T follicular helper cell (primary cell): ENCODE measurements around the gene DPYSL5.

Experiments used
- DNase-seq: peaks from one replicate; pipeline ENCODE4 v3.0.0-alpha.2; 2020; ENCODE audit warnings: low read depth

Gene DPYSL5

DNA sequence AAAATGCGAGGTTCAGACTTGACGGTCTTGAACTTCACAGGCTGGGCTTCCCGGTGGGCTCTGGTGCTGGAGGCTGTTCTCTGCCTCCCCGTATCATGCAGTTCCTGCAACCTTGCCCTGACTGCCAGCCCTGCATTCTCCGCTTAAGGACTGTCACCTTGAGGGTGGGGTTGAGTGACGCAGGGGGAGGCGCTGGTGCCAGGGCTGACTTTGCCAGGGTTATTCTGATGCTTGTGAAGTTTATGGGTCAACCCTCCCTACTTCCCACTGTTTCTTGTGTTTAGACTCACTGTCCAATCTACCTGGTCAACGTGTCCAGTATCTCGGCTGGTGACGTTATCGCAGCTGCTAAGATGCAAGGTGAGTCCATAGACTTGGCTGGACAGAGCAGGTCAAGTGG is 85.0 kb downstream of the DPYSL5 start:
- DNase-seq, result no peak

DNA sequence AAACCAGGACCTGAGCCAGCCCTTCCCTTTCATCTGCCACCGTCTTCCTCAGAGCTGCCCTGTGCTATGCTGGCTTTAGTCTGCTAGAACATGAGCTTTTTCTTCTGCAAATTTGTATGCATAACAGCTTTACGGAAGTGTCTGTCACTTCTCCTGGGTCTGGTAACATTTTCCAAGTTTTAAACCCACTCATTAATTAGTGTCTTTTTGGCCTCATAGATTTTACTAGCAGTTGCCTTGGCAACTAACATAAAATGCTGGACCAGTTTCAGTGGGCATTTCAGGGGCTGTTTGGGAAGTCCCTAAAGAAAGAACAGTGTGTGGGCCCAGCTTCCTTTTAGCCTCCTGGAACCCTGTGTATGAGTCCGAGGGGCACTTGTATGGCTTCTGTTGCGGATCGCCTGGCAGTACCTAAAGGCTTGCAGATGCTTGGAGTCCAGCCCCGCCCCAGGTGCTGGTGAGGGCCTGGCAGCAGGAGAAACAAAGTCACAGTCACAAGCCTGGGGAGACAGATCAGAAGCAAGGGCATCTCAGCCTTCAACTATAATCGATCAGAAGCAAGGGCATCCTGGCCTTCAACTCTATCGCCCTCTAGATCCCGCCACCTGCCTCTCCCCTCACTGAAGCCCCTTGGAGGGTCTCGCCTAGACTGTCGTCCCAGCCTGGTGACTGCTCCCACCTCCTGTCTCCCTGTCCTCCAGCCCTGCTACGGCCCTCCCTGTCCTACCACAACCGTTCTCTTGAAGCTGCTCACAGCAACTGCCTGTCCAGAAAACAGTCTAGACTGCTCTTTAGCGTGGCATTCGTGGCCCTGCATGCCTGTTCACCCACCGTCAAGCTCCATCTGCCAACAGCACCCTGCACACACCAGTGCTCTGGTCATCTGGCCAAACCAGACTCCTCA is 85.8 kb downstream of the DPYSL5 start:
- DNase-seq, result no peak

DNA sequence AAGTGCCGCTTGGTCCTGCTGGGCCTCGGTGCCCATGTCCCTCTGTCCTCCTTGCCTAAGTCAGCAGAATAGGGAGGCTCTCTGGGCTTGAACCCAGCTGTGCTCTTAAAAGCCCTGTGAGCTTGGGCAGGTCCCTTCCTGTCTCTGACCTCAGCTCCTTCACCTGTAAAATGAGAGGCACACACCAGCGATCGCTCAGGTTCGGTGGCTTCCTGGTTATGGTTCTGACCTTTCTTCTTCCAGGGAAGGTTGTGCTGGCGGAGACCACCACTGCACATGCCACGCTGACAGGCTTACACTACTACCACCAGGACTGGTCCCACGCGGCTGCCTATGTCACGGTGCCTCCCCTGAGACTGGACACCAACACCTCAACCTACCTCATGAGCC is 86.4 kb downstream of the DPYSL5 start:
- DNase-seq, result no peak

DNA sequence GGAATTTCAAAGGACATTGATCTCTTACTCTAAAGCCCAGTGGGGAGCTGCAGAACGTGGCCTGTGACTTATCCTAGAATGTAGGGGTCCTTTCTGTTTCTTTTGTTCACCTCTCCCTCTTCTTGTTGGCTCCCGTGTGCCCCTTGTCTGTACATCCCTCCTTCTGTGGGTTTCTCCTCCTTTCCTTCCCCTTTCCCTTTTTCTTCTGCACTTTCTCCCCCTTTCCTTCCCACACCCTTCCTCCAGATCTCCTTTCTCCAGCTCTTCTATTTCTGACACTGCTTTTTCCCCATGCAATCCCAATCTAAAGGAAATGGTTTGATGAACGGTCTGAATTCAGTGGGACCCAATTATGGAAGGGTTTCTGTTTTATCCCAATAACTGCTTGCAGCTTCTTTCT is 87.1 kb downstream of the DPYSL5 start:
- DNase-seq, result no peak

DNA sequence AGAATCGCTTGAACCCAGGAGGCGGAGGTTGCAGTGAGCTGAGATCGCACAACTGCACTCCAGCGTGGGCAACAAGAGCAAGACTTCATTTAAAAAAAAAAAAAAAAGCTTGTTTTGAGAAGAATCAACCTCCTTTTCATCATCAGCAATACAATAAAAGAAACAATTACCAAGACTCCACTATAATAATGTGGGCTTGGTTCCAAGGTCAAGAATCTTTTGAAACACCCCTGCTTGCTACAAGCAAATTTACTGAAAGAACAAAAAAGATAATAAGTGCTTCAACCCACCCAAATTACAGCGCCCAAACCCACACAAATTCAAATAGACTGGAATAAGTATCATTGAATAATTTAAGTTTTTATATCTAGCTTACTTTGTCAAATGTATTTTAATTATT is 88.9 kb downstream of the DPYSL5 start:
- no peak for DNase-seq

DNA sequence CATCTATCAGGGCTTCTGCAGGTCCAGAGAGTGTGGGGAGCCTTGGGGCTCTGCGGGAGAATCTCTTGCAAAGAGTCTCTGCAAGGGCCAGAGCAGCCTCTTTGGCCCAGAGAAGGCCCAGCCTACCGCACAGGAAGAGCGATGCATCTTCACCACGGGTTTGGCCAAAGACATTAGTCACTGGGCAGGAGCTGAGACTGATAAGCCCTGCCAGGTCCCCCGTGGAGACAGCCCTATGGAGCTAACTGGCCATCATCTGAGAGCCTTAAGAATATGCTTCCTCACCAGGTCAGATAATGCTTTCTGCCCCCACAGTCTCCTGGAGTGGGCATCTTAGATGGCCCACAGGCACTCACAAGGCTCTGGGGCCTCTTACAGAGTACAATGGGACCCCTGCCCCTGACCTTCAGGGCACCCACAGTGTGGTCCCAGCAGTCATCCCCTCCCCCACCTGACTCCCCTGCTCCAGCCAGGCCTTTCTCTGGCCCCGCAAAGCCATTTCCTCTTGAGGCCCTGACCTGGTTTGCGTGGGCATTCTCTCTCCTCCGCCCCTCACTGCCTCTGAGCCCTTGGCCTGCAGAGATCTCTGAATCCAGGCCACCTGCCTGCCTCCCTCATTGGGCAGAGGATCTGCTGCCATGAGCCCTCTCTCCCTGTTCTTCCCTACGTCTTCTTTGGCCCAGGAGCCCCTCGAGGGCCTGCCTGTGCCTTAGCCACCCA is 90.6 kb downstream of the DPYSL5 start:
- no peak for DNase-seq

DNA sequence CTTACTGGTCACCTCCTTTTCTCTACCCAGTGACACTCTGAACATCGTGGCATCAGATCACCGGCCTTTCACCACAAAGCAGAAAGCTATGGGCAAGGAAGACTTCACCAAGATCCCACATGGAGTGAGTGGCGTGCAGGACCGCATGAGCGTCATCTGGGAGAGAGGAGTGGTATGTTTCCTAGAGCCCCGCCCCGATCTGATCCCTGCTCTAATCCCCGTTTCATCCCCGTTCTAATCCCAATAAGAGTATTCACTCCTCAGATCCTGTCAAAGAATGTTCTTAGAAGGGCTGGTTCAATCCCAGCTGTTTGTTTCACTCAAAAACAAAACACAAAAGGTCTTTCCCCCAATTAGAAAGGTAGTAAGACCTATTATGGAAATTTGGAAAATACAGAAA is 92.1 kb downstream of the DPYSL5 start:
- DNase-seq, result no peak

DNA sequence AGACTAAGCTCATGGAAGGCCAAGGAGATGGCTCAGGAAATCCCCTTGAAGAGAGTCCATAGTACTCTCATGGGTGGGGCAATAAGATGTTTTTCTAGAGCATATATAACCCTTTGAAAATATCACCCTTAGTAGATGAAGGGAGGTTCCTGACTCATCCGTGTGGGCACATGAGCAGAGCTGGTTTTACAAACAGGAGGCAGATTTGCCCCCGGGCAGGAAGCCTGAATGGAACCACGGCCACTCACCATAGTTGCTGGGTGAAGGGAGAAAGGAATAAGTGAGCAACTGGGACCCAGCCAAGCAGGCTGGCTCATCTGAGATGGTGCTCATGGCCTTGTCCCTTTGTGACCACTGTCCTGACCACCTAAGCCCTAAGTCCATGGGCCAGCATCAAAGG is 93.6 kb downstream of the DPYSL5 start:
- DNase-seq, result no peak

DNA sequence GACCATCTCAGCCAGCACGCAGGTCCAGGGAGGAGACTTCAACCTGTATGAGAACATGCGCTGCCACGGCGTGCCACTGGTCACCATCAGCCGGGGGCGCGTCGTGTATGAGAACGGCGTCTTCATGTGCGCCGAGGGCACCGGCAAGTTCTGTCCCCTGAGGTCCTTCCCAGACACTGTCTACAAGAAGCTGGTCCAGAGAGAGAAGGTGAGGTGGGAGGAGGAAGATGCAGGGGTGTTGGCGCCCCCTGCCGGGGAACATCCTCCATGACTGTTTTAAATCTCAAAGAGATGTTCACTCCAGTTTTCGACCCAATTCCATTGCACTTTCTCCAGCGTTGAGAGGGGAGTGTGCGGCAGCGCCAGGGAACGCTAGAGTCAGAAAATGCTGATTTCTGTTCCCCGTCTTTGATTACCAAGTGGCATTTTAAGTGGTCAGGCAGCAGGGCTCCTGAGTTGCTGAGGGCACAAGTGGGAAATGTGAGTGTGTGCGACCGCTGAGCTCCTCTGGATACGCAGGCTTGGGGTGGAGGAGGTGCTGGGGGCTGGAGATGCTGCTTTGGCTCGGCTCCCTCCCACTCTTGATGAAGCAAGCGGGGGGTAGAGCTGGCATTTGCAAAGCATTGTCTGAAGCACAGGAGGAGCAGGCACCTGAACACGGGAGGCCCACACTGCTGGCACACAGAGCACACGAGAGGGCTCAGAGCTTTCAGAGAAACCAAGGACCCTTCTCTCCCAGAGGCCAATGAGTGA is 94.8 kb downstream of the DPYSL5 start:
- peak; percentile 42 for DNase-seq

DNA sequence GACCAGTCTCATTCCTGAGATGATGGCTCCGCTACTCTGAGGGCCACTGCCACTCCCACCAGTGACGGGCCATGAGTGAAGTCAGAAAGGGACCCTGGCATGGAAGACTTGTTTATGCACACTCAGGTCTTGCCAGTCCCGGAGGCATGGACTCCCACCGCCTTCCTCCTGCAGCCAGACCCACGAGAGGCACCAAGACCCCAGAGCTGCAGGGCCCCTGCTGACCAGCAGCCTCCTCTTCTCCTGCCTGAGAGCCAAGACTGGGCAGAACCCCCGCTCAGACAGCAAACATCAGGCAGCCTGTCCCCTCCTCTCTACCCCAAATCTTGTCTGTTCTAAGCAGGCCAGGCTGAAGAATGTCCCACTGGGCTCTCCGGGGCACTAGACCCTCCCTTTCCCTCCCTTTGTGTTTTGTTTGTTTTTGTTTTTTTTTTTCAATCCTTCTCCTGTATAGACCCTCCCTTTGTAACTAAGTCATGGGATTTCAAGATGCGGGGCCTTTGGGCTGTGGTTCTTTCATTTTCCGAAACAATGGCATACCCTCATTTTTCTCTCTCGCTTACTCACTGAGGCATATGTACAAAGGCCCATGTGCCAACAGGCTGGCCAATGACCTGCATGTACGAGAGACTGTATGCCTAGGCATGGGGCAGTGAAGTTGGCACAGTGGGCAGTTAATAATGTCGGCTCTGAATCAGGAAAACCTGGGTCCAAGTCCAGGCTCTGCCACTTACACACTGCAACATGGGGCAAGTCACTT is 98.2 kb downstream of the DPYSL5 start:
- DNase-seq, result no peak

DNA sequence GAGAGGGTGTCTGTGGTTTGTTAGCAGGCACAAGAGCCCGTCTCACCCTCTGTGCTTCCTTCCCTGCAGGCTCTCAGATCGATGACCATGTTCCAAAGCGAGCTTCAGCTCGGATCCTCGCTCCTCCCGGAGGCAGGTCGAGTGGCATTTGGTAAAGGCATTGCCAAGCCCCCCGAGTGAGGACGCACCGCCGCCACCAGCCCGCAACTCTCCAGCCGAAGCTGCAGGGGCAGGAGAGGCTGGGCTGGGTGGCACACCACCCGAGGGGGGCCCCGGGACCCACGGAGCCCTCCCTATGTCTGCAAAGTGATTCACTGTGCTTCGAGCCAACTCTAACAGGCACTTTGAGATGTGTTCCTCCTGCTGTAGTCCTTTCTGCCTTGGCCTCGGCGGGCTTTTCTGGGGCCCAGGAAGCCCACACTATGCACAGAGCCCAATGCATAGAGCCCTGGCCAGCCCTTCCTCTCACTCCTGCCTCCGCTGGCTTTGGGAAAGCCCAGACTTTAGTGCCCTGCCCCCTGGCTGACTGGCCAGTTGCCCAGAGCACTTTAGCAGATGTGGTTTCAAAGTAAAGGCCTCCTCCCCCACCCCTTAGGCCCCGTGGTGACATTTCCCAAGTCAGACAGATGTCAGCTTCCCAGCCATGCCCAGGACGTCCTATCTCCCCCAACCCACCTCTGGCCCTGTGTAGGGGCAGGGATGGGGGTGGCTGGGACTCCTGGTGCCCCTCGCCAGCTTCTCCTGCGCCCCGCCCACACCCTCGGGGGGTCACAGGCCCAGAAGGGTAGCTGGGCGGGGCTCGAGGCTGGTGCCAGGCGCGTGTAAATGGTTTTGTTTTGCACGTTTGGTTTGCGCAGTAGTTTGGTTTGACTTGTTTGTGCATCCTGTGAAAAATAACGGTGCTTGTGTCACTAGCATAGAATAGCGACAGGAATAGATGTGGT is 99.2 kb downstream of the DPYSL5 start:
- no peak for DNase-seq

DNA sequence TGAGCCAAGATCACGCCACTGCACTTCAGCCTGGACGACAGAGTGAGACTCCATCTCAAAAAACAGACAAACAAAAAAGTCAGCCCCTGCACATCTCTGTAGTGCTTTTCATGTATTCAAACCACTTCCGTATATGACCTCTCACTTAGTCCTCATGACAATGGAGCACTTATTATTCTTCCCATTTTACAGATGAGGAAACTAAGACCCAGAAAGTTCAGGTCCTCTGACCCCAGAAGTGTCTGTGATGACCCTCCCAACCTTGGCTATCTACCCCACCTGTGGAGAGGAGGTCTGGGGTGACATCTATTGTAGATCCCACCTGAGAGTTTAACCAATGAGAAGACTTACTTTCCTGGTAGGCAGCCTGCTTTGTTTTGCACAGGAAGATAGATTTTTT is 100.9 kb downstream of the DPYSL5 start:
- no peak for DNase-seq

DNA sequence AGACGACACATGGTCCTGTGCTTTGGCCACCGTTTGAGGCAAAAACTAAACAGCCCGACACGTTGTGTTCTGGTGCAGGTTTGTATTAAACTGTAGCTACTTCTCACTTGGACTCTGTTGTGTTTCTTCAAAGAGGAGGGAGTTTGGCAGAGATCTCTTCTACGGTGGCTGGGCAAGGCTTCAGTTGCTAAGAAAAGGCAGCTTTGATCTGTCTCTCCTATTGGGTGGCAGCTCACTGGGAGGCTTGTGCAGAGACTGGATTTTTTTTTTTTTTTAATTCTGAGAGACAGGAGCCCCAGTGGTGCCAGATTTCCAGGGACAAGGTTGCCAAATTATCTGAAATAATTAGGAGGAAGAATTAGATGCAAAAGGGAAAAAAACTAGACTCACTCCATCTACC is 102.3 kb downstream of the DPYSL5 start:
- DNase-seq, result no peak

DNA sequence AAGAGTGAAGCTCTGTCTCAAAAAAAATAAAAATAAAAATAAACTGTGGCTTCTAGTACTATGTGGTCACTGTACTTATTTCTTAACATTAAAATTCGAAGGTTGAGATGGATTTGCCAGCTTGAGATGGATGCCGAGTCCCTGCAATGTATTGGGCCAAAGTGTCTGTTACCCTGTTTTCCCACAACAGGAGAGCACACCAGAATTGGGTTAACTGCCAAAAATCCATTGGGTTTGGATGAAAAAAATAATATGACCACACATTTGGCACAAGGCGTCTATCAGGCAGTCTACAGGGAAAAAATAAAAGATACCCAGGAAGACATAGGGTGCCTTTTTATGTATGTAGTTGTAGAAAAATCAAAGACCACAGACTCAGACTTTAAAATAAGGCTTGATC is 103.3 kb downstream of the DPYSL5 start:
- DNase-seq, result no peak

DNA sequence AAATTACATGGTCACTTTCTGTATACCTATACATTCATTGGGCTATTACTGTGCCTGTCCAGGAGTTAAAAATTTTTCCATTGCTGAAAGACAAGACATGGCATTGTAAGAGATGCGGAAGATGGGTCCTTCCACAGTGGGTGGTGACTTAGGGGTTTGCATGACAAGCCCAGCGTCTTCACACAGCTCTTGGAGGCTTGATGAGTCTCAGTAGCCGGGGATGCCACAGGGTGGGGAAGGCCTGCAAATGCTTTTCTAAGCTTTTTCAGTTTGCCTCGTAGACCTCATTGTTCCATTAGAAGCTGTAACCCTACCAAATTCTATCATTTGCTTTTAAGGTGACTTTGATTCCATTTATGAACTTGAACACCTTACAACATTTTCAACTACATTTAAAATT is 104.4 kb downstream of the DPYSL5 start:
- no peak for DNase-seq

DNA sequence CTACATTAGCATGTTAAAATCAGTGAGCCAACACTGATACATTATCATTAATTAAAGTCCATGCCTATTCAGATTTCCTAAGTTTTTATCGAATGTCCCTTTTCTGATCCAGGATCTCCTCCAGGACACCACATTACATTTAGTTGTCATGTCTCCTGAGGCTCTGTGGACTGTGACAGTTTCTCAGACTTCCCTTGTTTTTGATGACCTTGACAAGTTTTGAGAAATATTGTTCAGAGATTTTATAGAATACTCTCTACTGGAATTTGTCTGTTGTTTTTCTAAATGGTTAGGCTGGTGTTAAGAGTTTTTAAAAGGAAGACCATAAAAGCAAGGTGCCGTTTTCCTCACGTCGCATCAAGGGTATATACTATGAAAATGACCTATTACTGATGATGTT is 106.2 kb downstream of the DPYSL5 start:
- DNase-seq, result no peak

DNA sequence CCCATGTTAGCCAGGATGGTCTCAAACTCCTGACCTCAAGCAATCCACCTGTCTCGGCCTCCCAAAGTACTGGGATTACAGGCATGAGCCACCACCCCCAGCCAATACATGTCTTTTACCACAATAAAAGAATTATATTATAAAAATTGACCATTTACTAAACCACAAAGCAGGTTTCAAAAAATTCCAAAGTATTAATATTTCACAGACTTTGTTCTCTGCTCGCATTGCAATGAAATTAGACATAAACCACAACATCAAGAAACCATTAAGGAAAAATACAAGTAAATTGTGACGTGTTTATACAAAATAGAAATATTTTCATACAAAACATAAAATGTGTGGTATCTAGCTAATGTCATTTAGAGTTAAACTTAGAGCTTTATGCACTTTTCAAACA is 109.1 kb downstream of the DPYSL5 start:
- no peak for DNase-seq

DNA sequence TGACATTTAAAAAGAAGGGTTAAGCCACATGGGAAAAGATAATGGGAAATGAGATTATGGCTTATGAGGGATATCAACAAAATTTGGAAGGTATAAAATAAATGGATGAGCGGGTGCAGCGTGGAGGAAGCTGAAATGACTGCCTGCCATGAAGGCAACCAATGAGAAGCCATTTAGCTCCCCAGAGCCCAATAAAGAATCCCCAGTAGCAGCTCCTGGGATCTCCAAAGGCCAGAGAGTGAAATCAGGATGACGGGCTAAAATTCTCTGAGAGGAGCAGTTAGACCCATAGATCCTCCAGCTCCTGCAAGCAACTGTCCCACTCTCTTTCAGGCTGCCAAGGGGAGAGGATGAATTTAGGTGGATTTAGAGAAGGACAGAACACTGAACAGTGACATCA is 109.6 kb downstream of the DPYSL5 start:
- DNase-seq, result no peak

DNA sequence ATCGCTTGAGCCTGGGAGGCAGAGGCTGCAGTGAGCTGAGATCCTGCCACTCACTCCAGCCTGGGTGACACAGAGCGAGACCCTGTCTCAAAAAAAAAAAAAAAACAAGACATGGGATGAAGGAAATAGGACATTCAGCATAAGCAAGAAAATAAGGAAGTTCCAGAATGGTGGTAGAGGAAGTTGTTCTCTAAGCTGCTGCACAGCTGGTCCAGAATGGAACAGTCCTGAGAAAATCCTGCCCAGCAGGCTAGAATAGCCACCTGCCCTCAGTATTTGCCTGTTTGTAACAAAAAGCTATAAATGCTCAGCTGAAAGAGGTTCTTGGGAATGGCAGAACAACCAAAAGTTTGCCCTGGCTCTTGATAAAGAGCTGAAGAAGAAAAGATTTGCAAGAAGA is 111.4 kb downstream of the DPYSL5 start:
- no peak for DNase-seq

DNA sequence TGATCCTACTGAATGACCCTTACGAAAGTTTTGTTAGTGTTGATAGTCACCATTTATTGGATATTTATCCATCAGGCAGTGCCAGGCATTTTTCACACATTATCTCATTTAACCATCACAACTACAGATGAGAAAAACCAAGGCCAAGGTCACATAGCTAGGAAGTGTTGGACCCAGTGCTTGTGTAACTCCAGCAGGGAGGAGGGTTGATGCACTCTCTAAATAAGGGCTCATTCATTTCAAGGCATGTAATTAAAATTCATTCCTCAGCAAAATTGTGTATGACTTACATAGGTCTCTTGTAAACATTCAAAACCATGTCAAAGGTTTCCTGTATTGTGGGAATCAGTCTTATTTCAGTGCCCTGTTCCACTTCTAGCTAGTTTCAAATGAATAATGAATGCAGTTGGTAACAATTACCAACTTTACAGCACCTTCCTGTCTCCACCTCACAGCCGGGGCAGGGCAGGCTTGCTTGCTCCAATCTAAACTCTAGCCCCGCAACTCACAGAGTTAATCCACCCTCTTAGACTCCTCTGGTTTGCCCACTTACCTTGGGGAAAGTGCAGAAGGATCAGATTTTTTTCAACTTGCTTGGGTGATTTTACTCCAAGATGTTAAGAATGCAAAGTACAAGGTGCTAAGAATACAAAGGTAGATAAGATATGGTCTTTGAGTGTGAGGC is 116.7 kb downstream of the DPYSL5 start:
- DNase-seq, result no peak
